ENCODE data around the gene INPP5D. TPM values are rescaled to one million over a fixed set of nuclear protein-coding genes. Genes with fewer than 3 reads are reported as not detected.

Gene INPP5D
- total and polyA plus RNA-seq, 2 of the 13 experiments (the other 11 are each of a cell fraction or from before 2014, with no cell fraction given), result 16.7 to 18.0 TPM

DNA sequence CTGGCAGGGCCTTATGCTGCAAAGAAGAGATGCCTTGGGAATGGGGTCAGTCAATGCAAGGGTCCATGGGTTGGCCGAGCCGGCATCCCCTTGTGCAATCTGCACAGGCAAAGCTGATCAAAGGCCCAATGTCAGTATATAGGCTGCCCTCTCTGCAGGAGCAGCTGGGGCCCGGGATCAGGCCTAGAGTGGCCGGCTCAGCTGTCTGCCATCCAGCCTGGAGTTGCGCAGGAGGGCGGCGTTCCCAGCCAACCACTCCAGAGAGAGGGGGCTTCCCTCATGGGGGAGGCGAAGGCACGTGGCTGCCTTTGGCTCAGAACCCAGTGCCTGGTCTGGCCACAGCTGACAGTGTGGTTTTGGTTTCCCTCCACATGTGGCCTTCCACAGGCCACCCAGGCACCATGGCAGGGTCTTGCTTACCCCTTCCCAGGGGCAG, 3.9 kb downstream of the INPP5D start (continued):
- TF ChIP-seq ZNF354B (CRISPR knock-in tag; IDR thresholded peaks at IDR 0.05) (no peak), BRCA1 (CRISPR knock-in tag; IDR thresholded peaks at IDR 0.05) (no peak), HNF4A (CRISPR knock-in tag; IDR thresholded peaks at IDR 0.05) (no peak; the same call in 1 of the 2 replicates), ZNF570 (CRISPR knock-in tag; IDR thresholded peaks at IDR 0.05; ENCODE audit: borderline replicate concordance) (no peak), ZNF781 (CRISPR knock-in tag; IDR thresholded peaks at IDR 0.05; ENCODE audit: borderline replicate concordance, not compliant biosample characterization) (no peak), MED8 (CRISPR knock-in tag; IDR thresholded peaks at IDR 0.05; ENCODE audit: insufficient replicate concordance) (no peak), RBFOX2 (IDR thresholded peaks at IDR 0.05; ENCODE audit: low read depth, low read length) (no peak), DNMT1 (CRISPR knock-in tag; IDR thresholded peaks at IDR 0.05) (no peak), NR2C2 (CRISPR knock-in tag; IDR thresholded peaks at IDR 0.05; ENCODE audit: borderline replicate concordance) (no peak), ZNF850 (CRISPR knock-in tag; conservative IDR thresholded peaks at IDR 0.05) (no peak), HIVEP1 (CRISPR knock-in tag; IDR thresholded peaks at IDR 0.05) (no peak), ZNF615 (CRISPR knock-in tag; IDR thresholded peaks at IDR 0.05; ENCODE audit: borderline replicate concordance) (no peak), ZFAT (CRISPR knock-in tag; conservative IDR thresholded peaks at IDR 0.05) (no peak), ZMAT3 (CRISPR knock-in tag; conservative IDR thresholded peaks at IDR 0.05) (peak; percentile 25; the same call in 1 of the 2 replicates), ZNF776 (CRISPR knock-in tag; IDR thresholded peaks at IDR 0.05) (no peak), ZNF205 (CRISPR knock-in tag; IDR thresholded peaks at IDR 0.05) (no peak), ZNF672 (CRISPR knock-in tag; IDR thresholded peaks at IDR 0.05) (no peak), ZNF724P (CRISPR knock-in tag; IDR thresholded peaks at IDR 0.05; ENCODE audit: borderline replicate concordance) (no peak), ISX (CRISPR knock-in tag; conservative IDR thresholded peaks at IDR 0.05) (no peak), CREB1 (IDR thresholded peaks at IDR 0.05) (no peak), CREB1 (CRISPR knock-in tag; IDR thresholded peaks at IDR 0.05) (no peak)
- TF ChIP-seq, protein P1, sequence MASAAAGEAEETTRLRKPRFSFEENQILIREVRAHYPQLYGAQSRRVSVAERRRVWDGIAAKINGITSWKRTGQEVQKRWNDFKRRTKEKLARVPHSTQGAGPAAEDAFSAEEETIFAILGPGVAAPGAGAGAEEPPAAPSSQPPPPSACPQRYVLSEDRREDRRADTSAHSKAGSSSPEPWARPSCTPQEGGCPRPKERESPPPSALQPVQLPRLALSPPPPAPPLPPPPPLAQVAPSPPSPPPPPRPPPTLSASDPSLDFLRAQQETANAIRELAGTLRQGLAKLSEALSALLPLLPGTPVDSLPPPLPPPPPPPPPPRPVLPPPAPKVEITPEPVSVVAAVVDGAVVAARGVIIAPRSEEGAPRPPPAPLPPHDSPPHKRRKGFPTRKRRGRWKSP (CRISPR knock-in tag; IDR thresholded peaks at IDR 0.05), result no peak
- TF ChIP-seq, protein P2, sequence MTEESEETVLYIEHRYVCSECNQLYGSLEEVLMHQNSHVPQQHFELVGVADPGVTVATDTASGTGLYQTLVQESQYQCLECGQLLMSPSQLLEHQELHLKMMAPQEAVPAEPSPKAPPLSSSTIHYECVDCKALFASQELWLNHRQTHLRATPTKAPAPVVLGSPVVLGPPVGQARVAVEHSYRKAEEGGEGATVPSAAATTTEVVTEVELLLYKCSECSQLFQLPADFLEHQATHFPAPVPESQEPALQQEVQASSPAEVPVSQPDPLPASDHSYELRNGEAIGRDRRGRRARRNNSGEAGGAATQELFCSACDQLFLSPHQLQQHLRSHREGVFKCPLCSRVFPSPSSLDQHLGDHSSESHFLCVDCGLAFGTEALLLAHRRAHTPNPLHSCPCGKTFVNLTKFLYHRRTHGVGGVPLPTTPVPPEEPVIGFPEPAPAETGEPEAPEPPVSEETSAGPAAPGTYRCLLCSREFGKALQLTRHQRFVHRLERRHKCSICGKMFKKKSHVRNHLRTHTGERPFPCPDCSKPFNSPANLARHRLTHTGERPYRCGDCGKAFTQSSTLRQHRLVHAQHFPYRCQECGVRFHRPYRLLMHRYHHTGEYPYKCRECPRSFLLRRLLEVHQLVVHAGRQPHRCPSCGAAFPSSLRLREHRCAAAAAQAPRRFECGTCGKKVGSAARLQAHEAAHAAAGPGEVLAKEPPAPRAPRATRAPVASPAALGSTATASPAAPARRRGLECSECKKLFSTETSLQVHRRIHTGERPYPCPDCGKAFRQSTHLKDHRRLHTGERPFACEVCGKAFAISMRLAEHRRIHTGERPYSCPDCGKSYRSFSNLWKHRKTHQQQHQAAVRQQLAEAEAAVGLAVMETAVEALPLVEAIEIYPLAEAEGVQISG (CRISPR knock-in tag; IDR thresholded peaks at IDR 0.05), result no peak; the same call in 1 of the 2 replicates
- TF ChIP-seq, protein P3, sequence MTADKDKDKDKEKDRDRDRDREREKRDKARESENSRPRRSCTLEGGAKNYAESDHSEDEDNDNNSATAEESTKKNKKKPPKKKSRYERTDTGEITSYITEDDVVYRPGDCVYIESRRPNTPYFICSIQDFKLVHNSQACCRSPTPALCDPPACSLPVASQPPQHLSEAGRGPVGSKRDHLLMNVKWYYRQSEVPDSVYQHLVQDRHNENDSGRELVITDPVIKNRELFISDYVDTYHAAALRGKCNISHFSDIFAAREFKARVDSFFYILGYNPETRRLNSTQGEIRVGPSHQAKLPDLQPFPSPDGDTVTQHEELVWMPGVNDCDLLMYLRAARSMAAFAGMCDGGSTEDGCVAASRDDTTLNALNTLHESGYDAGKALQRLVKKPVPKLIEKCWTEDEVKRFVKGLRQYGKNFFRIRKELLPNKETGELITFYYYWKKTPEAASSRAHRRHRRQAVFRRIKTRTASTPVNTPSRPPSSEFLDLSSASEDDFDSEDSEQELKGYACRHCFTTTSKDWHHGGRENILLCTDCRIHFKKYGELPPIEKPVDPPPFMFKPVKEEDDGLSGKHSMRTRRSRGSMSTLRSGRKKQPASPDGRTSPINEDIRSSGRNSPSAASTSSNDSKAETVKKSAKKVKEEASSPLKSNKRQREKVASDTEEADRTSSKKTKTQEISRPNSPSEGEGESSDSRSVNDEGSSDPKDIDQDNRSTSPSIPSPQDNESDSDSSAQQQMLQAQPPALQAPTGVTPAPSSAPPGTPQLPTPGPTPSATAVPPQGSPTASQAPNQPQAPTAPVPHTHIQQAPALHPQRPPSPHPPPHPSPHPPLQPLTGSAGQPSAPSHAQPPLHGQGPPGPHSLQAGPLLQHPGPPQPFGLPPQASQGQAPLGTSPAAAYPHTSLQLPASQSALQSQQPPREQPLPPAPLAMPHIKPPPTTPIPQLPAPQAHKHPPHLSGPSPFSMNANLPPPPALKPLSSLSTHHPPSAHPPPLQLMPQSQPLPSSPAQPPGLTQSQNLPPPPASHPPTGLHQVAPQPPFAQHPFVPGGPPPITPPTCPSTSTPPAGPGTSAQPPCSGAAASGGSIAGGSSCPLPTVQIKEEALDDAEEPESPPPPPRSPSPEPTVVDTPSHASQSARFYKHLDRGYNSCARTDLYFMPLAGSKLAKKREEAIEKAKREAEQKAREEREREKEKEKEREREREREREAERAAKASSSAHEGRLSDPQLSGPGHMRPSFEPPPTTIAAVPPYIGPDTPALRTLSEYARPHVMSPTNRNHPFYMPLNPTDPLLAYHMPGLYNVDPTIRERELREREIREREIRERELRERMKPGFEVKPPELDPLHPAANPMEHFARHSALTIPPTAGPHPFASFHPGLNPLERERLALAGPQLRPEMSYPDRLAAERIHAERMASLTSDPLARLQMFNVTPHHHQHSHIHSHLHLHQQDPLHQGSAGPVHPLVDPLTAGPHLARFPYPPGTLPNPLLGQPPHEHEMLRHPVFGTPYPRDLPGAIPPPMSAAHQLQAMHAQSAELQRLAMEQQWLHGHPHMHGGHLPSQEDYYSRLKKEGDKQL (CRISPR knock-in tag; IDR thresholded peaks at IDR 0.05; ENCODE audit: low read depth), result no peak
